HL-60/S4 (cell line): Measurements from ENCODE around the gene FAM240B.

Experiments
- in situ Hi-C: fragments of 300-500 bp; cut with MboI; formaldehyde crosslinking; loops from 2 replicates; pipeline ENCODE4 v1.14.3; 2022; ENCODE audit warnings: low sequenced_read_pairs

FAM240B gene

GRCh38 chr9:38673399-38674193 is 46.3 kb downstream of the FAM240B start:
- in situ Hi-C loops, result no loop called here

GRCh38 chr9:38671748-38672147 is 48.2 kb downstream of the FAM240B start:
- in situ Hi-C loops, result no loop called here

- in situ Hi-C loops, result no loop called here
These were observed 48.6 kb downstream of the FAM240B start for GRCh38 chr9:38671372-38671731.

GRCh38 chr9:38670542-38671371 is 49.2 kb downstream of the FAM240B start:
- in situ Hi-C loops, result no loop called here

GRCh38 chr9:38668791-38669466 is 51.0 kb downstream of the FAM240B start:
- in situ Hi-C loops, result no loop called here

- in situ Hi-C loops, result no loop called here
These were observed 57.0 kb downstream of the FAM240B start for GRCh38 chr9:38662763-38663593.

- in situ Hi-C loops, result no loop called here
These were observed 60.4 kb downstream of the FAM240B start for GRCh38 chr9:38659538-38659937.

GRCh38 chr9:38656896-38657295 is 63.0 kb downstream of the FAM240B start:
- in situ Hi-C loops, result no loop called here

- in situ Hi-C loops, result no loop called here
These were observed 67.4 kb downstream of the FAM240B start for GRCh38 chr9:38652486-38652885.

- in situ Hi-C loops, result no loop called here
These were observed 67.9 kb downstream of the FAM240B start for GRCh38 chr9:38652044-38652443.

GRCh38 chr9:38651400-38652042 is 68.4 kb downstream of the FAM240B start:
- in situ Hi-C loops, result no loop called here

GRCh38 chr9:38650564-38650963 is 69.4 kb downstream of the FAM240B start:
- in situ Hi-C loops, result no loop called here

GRCh38 chr9:38649731-38650363 is 70.1 kb downstream of the FAM240B start:
- in situ Hi-C loops, result no loop called here

GRCh38 chr9:38644601-38645000 is 75.3 kb downstream of the FAM240B start:
- in situ Hi-C loops, result no loop called here
